KBM-7 (cell line): ENCODE data around the gene SLC7A6OS.
"Not testable (repeated sequence)": the region's sequence is repeated elsewhere in the genome, so short reads cannot be mapped to it uniquely, and the experiment has no call there.

Source experiments
- DNase-seq: peaks from one replicate; pipeline ENCODE4 v3.0.0-alpha.2; 2015
- in situ Hi-C: fragments of 300-500 bp; cut with MboI; formaldehyde crosslinking; loops from 2 replicates; pipeline ENCODE4 v1.14.3; 2020; ENCODE audit warnings: low sequenced_read_pairs, low pct_unique_long_range_greater_than_20kb, mixed read lengths

The SLC7A6OS gene

DNA sequence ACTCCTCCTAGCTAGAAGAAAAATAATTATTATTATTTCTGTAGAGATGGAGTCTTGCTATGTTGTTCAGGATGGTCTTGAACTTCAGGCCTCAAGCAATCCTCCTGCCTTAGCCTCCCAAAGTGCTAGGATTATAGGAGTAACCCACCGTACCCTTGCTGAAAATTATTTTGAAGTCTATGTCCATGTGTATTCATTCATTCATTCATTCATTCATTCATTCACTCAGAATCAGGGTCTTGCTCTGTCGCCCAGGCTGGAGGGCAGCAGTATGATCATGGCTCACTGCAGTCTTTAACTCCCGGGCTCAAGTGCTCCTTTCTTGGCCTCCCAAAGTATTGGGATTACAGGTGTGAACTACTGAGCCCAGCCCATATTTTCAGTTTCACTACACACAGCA, 4.1 kb downstream of the SLC7A6OS start:
- in situ Hi-C loops, result no loop called here
- no peak for DNase-seq

DNA sequence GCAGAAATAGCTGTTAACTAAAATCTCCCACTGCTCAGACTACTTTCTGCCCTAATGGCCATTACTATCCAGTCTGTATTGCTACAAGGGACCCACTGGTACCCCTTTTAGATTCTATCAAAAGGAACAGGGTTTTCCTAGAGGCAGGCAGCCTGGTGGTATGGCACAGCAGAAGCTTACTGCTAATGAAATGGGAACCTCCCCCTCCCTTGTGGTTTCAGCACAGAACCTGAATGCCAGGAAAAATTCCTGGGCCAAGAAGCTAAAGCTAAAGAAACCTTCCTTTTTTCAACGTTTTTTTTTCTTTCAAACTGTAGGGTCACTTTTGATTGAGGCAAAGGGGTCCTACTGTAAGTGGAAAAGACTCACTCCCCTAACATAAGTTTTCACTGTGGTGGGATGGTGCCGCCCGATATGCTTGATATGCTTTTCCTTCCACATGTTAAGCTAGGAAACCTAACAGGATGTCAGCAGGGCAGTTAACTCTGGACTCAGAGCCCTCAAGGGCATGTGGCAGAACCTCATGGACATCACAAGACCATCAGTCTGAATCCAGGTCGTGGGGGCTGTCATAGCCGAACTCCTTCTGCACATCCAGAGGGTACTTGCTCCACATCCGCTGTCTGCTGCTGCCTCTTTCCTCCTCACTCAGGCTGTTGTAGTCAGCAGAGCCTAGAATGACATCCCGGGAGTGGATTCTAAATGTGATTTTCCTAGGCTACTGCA, 9.8 kb downstream of the SLC7A6OS start:
- DNase-seq, result no peak
- in situ Hi-C loops, result no loop called here

DNA sequence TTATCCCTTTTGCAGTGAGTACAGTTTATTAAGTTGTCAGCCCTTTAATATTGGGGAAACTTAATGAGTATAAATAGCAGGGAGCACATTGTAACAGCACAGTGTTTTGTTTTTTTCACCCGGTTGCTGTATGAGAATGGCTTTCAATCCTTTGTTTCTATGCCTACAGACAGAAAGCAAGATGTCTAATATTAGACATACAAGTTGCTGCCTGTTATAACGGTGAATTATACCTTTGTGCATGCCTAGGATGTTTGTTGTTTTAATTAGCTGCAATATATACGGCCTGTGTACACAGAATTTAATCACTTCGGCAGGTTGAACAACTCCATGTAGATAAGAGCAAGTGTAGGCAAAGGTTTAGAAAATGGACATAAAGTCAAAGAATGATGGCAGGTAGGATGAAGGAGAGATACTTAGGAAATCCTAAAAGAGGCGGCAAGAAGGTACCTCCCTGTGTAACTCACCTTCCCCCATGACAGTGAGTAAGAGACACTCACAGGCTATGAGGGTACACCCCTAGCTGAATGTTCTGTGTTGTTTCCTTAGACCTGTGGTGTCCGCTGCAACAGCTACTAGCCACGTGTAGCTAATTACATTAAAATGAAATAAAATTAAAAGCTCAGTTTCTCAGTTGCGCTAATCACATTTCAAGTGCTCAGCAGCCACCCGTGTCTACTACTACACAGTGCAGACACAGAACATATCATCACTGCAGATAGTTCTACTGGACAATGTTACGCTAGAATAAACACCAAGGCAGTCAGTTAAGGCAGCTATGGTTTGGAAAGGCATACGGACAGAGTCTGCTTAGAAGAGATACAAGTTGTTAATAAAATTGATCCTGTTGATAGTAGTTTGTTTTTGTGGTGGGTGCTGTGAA, 10.9 kb downstream of the SLC7A6OS start:
- in situ Hi-C loops, result no loop called here
- no peak for DNase-seq

DNA sequence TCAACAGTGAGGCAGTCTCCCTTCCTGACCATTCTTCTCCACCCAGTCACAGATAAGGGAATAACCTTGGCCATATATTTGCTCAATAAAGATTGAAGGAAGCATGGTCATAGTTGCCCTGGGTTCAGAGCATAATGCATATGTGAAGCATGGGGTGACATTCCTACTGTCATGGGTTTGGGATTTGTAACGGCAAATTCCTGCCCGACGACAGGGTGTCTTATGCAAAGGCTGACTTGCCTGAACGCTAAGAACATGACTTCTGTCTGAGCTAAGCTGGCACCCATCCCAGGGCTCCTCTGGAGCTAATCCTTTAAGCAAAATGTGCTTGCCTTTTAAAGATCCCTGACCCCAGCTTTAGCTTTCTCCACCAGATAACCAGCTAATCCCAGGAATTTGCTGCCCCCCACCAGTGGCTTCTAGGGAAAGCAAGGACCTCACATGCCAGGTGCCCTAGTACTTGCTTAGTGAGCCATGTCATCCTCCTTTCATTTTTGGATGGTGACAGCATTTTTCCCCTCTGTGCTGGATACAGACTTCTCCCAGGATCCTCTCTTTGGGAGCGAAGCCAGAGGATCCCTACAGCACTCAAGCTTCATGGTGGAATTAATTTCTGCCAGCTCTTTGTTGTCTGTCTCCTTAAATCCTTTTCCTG, 11.7 kb downstream of the SLC7A6OS start:
- in situ Hi-C loops, result no loop called here
- DNase-seq, result no peak

DNA sequence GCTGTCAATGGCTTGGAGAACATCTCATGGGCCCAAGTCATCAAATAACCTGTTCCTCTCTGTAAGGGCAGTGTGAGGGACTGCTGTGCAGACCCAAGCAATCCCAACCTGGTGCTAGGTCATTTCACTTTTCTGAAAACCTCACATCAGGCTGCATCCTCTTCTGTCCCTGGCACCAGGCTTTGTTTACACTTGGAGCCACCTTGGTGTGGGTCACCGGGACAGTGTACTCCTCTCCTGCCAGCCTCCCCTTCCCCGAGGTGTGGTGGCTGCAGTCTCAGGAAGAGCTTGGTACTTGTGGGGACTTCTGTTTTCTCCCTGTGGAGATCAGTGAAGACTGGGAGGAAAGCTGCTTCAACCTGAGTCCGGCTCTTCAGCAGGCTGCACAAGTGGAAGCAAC, 12.4 kb downstream of the SLC7A6OS start:
- in situ Hi-C loops, result no loop called here
- DNase-seq, result no peak

DNA sequence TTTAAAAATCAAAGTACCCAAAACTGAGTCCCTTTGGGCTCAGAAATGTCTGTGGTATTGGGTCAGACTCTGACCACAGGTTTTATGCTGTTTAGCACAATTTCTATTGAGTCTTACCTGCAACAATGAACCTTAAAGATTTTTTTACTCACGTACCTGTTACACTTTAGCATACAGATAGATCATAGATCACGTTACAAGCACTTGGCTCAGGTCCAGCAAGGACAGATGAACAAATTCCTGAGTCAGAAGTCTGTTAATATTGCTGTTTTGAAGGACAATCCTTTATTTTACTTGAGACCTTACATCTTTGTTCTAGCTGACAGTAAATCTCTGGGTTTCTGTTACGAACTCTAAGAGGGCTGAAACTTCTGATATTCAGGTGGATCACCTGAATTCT, 12.8 kb downstream of the SLC7A6OS start:
- in situ Hi-C loops, result no loop called here
- no peak for DNase-seq

DNA sequence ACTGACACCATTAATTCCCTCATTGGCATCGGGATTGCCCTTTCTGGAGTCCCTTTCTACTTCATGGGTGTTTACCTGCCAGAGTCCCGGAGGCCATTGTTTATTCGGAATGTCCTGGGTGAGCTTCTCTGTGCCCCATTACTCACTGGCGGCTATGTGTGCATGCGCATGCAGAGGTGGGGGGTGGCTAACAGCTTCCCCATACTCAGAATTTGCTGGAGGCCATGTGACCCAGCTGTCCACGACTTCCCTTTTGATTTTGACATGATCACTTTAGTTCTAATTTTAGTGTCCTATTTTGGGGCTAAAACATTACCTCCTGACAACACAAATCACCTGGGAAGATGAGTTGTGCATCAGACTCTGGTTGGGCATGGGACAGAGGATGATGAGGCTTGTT, 14.1 kb downstream of the SLC7A6OS start:
- DNase-seq, result no peak
- in situ Hi-C loops, result no loop called here

DNA sequence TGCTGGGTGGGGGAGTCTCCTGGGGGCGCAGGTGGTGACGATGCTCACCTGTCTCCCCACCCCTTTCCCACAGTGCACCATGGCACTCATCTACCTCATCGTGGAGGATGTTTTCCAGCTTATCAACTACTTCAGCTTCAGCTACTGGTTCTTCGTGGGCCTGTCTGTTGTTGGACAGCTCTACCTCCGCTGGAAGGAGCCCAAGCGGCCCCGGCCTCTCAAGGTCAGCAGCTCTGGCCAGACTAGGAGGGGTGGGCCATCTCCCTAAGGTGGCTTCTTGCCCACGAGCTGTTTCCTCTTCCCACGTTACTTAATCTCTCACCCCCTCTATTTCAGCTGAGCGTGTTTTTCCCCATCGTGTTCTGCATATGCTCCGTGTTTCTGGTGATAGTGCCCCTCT, 14.5 kb downstream of the SLC7A6OS start:
- in situ Hi-C loops, result no loop called here
- no peak for DNase-seq

DNA sequence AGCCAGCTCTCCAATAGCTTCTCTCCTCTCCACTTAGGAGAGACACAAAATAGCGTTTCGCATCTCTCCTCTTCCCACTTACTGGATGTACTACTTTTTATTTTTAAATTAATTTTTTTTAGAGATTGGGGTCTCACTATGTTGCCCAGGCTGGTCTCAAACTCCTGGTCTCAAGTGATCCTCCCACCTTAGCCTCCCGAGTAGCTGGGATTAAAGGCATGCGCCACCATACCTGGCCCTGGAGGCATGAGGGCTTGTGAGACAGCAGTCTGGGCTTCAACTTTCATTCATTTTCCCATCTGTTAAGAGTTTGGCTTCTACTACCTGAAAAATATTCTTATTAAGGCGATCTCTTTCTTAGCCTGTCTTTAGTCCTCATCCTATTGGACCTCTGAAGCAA, 18.3 kb downstream of the SLC7A6OS start:
- in situ Hi-C loops, result no loop called here
- DNase-seq, result no peak

DNA sequence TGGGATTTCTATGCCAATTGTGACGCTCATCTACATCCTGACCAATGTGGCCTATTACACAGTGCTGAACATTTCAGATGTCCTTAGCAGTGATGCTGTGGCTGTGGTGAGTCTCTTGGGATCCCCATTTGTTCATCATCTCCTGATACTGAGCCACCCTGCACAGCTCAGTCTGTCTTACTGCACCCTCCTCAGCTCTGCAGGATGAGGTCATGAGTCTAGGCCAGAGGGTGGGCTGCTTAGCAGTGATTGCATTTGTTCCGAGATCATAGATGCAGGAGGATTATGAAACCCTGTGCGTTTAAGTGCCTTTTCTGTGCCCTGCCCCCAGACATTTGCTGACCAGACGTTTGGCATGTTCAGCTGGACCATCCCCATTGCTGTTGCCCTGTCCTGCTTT, 19.5 kb downstream of the SLC7A6OS start:
- in situ Hi-C loops, result no loop called here
- no peak for DNase-seq

DNA sequence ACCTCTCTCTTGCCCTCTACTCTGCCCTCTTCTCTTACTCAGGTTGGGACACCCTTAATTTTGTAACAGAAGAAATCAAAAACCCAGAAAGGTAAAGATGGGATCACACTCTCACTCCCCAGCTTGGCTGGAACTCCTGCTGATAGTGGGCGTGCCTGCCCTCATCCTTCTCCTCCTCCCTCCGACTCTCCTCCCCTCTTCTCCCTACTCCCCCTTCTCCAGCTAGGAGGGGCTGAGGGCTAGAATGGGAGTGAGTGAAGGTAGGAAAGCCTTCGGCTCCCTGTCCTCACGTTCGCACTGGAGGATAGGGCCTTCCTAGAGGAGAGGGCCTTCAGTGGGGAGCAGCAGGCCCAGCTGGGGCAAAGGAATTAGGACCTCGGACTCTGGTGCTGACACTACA, 20.3 kb downstream of the SLC7A6OS start:
- DNase-seq, result no peak
- in situ Hi-C loops, result no loop called here

DNA sequence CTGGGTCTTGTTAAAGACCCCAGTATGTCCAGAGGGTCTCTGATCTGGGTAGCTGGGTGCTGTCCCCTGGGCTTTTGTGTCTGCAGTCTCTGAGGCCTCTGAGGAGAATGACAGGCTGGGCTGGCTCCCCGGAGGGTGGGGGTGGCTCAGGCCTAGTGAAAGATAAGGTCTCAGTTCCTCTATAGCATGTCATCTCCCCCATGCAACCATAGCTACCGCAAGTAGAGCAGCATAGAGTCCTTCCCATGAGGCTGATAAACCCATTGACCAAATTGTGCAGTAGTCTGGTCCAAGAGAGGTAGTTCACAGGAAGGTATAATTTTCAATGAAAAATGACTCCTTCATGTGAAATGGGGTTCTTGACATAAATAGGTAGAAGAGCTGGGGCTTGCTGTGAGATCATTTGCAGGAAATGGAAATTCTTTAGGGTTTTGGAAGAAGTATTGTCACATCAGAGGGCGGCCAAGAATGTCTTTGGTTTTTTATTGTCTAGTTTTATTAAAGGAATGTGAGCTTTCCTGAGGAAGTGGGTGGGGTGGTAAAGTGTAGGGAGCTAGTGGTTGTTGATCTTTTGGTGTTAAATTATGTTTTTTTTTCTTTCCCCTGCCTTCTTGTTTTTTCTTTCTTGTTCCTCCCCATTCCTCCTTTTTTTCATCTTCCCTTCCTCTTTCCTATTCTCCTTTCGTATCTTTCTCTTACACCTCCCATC, 21.0 kb downstream of the SLC7A6OS start:
- in situ Hi-C loops, result no loop called here
- peak; percentile 80 for DNase-seq

DNA sequence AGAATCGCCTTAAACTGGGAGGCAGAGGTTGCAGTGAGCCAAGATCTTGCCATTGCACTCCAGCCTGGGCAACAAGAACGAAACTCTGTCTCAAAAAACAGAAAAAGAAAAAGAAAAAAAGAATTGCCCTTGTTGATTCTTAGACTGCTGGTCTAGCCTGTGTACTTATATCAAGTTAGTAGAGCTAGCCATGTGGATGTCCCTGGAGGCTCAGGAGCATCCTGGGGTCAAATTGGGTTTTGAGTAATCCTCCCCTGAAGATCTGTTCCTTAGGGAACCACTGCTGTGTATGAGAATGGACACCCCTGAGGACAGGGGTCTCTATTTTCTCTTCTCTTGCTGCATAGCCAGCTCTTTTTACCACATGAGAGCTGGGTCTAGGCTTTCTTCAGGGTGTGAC, 21.5 kb downstream of the SLC7A6OS start:
- DNase-seq, result no peak
- in situ Hi-C loops, result no loop called here

DNA sequence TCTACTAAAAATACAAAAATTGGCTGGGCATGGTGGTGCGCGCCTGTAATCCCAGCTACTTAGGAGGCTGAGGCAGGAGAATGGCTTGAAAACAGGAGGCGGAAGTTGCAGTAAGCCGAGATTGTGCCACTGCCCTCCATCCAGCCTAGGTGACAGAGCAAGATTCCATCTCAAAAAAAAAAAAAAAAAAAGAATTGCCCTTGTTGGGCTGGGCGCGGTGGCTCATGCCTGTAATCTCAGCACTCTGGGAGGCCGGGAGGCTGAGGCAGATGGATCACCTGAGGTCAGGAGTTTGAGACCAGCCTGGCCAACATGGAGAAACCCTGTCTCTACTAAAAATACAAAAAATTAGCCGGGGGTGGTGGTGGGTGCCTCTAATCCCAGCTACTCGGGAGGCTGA, 21.9 kb downstream of the SLC7A6OS start:
- in situ Hi-C loops, DNase-seq: not testable (repeated sequence)

DNA sequence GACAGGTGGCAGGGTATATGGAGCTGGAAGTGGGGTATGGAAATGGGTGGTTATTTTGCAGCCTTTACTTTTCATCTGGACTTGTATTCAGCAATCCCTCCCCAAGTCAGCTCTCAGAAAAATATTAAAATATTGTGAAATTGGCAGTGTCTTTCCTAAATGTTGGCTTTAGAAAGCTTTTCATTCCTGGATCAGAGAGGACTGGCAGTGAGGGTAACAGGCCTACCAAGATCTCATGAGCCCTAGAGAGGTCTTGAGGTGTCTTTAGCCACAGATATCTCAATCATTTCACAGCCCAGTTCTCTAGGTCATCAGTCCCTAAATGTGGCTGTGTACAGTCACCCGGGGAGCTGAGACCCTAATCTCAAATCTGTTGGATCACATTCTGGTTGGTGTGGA, 22.5 kb downstream of the SLC7A6OS start:
- in situ Hi-C loops, result no loop called here

DNA sequence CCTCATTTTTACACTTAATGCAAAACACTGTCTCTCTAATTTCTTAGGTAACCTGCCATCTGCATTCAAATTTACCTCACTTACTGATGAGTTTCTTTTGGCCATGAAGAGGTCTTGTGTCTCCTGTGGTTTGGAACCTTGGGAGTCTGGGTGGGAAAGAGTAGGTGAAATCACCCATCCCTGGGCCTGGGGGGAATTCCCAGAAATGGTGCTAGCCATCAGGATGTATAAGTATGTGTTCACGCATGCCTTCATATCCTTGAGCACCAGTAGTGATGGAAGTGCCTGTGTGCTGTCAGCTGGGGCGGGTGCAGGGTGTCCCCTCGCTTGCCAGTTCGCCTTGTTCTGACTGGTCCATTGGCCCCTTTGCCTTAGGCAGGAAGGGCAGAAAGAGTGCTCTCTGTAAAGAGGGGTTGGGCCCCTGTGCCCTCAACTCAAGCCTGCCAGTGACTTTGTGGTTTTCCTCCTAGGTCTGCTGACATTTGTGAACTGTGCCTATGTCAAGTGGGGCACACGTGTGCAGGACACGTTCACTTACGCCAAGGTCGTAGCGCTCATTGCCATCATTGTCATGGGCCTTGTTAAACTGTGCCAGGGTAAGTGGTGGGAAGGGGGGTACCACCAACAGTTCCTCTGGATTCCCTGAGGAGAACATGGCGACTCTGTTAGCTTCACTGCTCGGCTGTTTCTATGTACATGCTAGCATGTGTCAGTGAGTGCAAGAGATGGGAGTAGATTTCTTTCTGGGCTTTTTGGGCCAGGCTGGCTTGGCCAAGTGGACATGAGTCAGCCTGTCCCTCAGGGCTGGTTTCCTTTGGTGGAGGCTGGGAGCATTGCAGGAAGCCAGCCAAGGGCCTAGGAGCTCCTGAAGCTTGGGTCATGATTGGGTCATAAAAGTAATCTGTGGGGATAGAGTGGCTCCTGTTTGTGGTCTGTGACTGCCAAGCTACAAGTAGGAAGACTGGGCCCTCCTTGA, 23.2 kb downstream of the SLC7A6OS start:
- no peak for DNase-seq
- in situ Hi-C loops, result no loop called here

More for the DNA sequence above, 22.5 kb downstream of the SLC7A6OS start:
- no peak for DNase-seq

DNA sequence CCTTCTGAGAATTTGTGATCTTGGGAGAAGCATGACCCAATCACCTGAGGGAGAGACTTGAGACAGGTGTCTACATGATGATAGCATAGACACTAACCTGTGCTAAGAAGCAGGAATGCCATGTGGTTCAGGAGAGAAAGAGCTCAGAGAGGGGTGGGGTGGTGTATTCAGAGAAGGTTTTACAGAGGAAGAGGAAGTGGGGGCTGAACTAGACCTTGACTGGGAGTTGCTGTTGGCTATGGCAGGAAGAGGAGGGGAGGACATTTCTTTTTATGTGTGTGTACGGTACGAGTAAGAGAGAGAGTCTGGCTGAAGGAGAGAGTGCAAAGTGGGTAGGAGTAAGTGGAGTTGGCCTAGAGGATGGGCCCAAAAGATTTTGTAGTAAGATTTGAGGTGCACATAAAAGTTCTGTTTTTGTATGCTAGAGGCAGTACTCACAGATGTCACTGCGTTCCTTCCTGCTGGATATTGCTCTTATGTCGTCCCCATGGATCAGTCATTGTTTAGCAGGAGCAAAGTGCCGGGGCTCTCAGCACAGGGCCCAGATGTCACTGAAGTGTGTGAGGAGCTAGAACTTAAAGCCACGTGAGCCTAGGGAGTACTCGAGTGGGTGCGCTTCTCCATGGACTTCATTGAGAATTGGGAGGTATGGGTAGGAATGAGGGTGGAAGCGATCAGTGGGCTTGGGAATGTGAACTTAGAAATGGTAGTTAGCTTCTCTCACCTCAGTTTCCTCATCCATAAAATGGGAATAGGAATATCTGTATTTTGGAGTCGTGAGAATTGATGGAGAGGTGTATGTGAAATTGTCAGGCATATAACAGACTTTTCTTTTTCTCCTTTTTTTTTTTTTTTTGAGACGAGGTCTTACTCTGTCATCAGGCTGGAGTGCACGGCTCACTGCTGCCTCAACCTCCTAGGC, 24.3 kb downstream of the SLC7A6OS start:
- in situ Hi-C loops, result no loop called here
- DNase-seq, result peak; percentile 85
